ENCODE measurements around the gene KDM2A. TPM values are rescaled to one million over a fixed set of nuclear protein-coding genes. Genes with fewer than 3 reads are reported as not detected.
A peak's percentile ranks its signal among the peaks of the same experiment; 100 is the strongest.

Gene KDM2A
- total and polyA plus RNA-seq, 2 experiments from 2014 or later, result 25.0 to 54.1 TPM

DNA sequence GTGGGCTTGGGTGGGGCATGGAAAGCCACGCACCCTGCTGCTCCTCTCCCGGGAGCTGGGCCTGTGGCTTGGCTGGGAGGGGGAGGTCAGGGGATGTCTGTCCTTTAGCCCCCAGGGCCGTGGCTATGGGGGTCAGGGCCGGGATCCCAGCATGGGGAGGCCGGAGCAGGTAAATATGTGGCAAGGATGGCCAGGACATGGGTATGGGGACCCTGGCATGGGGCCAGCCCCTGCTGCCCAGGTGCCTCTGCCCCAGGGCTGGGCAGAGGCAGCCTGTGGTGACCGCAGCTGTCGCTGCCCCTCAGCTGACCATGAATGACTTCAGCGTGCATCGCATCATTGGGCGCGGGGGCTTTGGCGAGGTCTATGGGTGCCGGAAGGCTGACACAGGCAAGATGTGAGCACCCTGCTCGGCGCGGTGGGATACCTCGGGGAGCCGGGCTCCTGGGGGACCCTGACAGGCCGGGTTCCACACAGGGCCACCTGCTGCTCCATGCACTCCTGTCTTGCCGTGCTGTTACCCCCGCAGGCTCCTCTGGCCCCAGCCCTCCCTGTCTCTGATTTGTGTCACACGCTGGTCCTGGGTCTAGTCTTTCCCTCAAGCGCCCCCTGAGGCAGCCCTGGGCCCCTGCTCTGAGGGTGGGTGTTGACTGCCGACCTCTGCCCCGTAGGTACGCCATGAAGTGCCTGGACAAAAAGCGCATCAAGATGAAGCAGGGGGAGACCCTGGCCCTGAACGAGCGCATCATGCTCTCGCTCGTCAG, 161.9 kb downstream of the KDM2A start (continued):
- TF ChIP-seq, protein P1, sequence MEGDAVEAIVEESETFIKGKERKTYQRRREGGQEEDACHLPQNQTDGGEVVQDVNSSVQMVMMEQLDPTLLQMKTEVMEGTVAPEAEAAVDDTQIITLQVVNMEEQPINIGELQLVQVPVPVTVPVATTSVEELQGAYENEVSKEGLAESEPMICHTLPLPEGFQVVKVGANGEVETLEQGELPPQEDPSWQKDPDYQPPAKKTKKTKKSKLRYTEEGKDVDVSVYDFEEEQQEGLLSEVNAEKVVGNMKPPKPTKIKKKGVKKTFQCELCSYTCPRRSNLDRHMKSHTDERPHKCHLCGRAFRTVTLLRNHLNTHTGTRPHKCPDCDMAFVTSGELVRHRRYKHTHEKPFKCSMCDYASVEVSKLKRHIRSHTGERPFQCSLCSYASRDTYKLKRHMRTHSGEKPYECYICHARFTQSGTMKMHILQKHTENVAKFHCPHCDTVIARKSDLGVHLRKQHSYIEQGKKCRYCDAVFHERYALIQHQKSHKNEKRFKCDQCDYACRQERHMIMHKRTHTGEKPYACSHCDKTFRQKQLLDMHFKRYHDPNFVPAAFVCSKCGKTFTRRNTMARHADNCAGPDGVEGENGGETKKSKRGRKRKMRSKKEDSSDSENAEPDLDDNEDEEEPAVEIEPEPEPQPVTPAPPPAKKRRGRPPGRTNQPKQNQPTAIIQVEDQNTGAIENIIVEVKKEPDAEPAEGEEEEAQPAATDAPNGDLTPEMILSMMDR (conservative IDR thresholded peaks at IDR 0.05; ENCODE audit: low read depth in 2 of 2), result peak in 1 of 2 experiments; percentile 24; a peak in 2 of 4 replicates
- no peak for TF ChIP-seq EZH2phosphoT487 (IDR thresholded peaks at IDR 0.05; ENCODE audit: unreplicated experiment)
- no peak for TF ChIP-seq JUNB (IDR thresholded peaks at IDR 0.05; ENCODE audit: unreplicated experiment)
- TF ChIP-seq CREB1 (CRISPR knock-in tag; IDR thresholded peaks at IDR 0.05; ENCODE audit: low read depth), result no peak
- no peak for TF ChIP-seq POLR2AphosphoS5 (IDR thresholded peaks at IDR 0.05; ENCODE audit: low read depth)

DNA sequence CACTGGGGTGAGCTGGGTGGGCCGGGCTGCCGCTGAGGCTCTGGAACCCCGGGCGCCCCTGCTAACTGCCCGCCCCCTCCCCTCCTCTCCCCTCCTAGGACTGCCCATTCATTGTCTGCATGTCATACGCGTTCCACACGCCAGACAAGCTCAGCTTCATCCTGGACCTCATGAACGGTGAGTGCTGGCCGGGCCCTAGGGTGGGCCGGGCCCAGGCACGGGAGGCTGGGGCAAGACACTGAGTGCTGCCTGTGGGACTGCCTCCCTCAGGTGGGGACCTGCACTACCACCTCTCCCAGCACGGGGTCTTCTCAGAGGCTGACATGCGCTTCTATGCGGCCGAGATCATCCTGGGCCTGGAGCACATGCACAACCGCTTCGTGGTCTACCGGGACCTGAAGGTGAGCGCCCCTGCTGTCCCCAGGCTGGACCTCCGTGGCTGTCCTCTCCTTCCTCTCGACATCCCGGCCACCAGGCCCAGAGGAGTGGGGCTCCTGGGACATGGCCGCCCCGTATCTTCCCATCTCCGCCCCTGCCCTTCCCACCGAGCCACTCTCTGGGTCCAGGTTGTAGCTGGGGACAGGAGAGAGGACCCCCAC, 162.6 kb downstream of the KDM2A start:
- Mint-ChIP-seq H3K27ac (no peak overlapping the region), H3K27me3 (ENCODE audit: insufficient read depth, low read depth, poor library complexity) (peaks cover 6% of the 10 kb centered on the region), H3K4me1 (peaks cover 14% of the 10 kb centered on the region), H3K9me3 (no peaks in the 10 kb centered on the region), H3K36me3 (ENCODE audit: low read depth) (peaks cover 34% of the 10 kb centered on the region), H3K4me3 (no peak overlapping the region)
- H3K36me3 ChIP-seq (ENCODE audit: insufficient read depth), result peaks cover 7% of the 10 kb centered on the region
- no peak overlapping the region for H3K27ac ChIP-seq (ENCODE audit: low read depth)
- DNase-seq (ENCODE audit: low spot score) (no peak), ATAC-seq (no peak)
- H3K79me2 ChIP-seq (replicated peaks; ENCODE audit: insufficient read depth), result no peaks in the 10 kb centered on the region; the same call in 1 of the 2 replicates
- peaks cover 8% of the 10 kb centered on the region for H3F3A ChIP-seq (replicated peaks; ENCODE audit: low read depth)
- H3K27me3 ChIP-seq (ENCODE audit: insufficient read depth), result no peaks in the 10 kb centered on the region
- H3K4me3 ChIP-seq, result no peak overlapping the region
- H4K20me1 ChIP-seq (replicated peaks; ENCODE audit: insufficient read depth), result no peaks in the 10 kb centered on the region; the same call in 1 of the 2 replicates
- TF ChIP-seq, protein P1 (conservative IDR thresholded peaks at IDR 0.05; ENCODE audit: low read depth in 2 of 2), result 0 out of 4 replicates have a peak, but pooled peaks of 1 of the 2 experiments have one; percentile 4
- no peak for TF ChIP-seq STAT1 (IDR thresholded peaks at IDR 0.05; ENCODE audit: unreplicated experiment)
- TF ChIP-seq, protein P2, sequence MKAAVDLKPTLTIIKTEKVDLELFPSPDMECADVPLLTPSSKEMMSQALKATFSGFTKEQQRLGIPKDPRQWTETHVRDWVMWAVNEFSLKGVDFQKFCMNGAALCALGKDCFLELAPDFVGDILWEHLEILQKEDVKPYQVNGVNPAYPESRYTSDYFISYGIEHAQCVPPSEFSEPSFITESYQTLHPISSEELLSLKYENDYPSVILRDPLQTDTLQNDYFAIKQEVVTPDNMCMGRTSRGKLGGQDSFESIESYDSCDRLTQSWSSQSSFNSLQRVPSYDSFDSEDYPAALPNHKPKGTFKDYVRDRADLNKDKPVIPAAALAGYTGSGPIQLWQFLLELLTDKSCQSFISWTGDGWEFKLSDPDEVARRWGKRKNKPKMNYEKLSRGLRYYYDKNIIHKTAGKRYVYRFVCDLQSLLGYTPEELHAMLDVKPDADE (IDR thresholded peaks at IDR 0.05), result no peak
- no peak for TF ChIP-seq EZH2phosphoT487 (IDR thresholded peaks at IDR 0.05; ENCODE audit: unreplicated experiment)
- no peak overlapping the region for H2AFZ ChIP-seq
- no peak overlapping the region for H3K4me2 ChIP-seq
- no peaks in the 10 kb centered on the region for H3K9me2 ChIP-seq (ENCODE audit: insufficient read depth)
- H3K4me1 ChIP-seq (ENCODE audit: insufficient read depth), result peaks cover 10% of the 10 kb centered on the region; the same call in 1 of the 2 replicates

All from GM23338 (cell line).